ENCODE results near the gene ZDHHC14.

DNA sequence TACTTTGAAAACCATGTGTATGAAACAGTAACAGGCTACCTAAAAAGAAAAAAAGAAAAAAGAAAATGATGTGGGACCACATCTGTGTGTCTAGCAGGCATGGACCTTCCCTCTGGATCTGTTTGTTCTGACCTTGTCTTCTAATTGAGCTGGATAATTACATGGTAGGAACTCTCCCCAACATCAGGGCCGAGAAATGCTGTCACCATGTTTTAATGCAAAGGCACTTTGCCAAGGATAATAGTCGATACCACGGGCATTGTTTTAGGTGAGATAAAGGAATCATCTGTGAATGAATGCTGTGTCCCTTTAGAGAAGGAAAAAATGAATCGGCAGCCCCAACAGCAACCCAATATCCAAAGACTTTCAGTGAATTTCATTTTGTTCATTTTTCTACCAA, 149.1 kb downstream of the ZDHHC14 start:
- TF ChIP-seq, protein P1, sequence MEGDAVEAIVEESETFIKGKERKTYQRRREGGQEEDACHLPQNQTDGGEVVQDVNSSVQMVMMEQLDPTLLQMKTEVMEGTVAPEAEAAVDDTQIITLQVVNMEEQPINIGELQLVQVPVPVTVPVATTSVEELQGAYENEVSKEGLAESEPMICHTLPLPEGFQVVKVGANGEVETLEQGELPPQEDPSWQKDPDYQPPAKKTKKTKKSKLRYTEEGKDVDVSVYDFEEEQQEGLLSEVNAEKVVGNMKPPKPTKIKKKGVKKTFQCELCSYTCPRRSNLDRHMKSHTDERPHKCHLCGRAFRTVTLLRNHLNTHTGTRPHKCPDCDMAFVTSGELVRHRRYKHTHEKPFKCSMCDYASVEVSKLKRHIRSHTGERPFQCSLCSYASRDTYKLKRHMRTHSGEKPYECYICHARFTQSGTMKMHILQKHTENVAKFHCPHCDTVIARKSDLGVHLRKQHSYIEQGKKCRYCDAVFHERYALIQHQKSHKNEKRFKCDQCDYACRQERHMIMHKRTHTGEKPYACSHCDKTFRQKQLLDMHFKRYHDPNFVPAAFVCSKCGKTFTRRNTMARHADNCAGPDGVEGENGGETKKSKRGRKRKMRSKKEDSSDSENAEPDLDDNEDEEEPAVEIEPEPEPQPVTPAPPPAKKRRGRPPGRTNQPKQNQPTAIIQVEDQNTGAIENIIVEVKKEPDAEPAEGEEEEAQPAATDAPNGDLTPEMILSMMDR (IDR thresholded peaks at IDR 0.05; ENCODE audit: low read depth, low read length, poor library complexity, severe bottlenecking) = no peak
- TF ChIP-seq EZH2phosphoT487 (IDR thresholded peaks at IDR 0.05; ENCODE audit: borderline replicate concordance, low read length) = no peak
